ENCODE measurements around the gene SLC44A1.

Gene SLC44A1

GRCh38 chr9:105291938-105292337 is 47.5 kb downstream of the SLC44A1 start:
- H3K9me3 ChIP-seq (ENCODE audit: low read length), result no peaks in the 10 kb centered on the region
- no peaks in the 10 kb centered on the region for H3K9me2 ChIP-seq (ENCODE audit: low read depth, low read length)
- H3K36me3 ChIP-seq (ENCODE audit: insufficient read depth, low read length), result no peaks in the 10 kb centered on the region
- no peak overlapping the region for H2AFZ ChIP-seq (ENCODE audit: low read length)
- no peaks in the 10 kb centered on the region for H3K27me3 ChIP-seq (ENCODE audit: insufficient read depth, low read length)
- no peak overlapping the region for H3K27ac ChIP-seq (ENCODE audit: low read depth, low read length, poor library complexity, severe bottlenecking)
- H3K9ac ChIP-seq (ENCODE audit: low read length), result no peak overlapping the region
- peaks cover 23% of the 10 kb centered on the region for H3K4me1 ChIP-seq (ENCODE audit: insufficient read depth, low read length, severe bottlenecking)
- peaks cover 86% of the 10 kb centered on the region for H3K79me2 ChIP-seq (ENCODE audit: insufficient read depth, low read length)
- TF ChIP-seq CTCF (IDR thresholded peaks at IDR 0.05; ENCODE audit: low read length) (no peak), EZH2 (IDR thresholded peaks at IDR 0.05; ENCODE audit: borderline replicate concordance, low read length) (no peak)
- no peaks in the 10 kb centered on the region; the same call in 1 of the 2 replicates for H3F3A ChIP-seq (ENCODE audit: insufficient read depth, low read length)
- H3K4me2 ChIP-seq (ENCODE audit: low read length), result no peak overlapping the region
- no peaks in the 10 kb centered on the region for H4K20me1 ChIP-seq (ENCODE audit: insufficient read depth, low read length)
- no peak overlapping the region for H3K4me3 ChIP-seq (ENCODE audit: low read depth, low read length, poor library complexity, severe bottlenecking)

DNA sequence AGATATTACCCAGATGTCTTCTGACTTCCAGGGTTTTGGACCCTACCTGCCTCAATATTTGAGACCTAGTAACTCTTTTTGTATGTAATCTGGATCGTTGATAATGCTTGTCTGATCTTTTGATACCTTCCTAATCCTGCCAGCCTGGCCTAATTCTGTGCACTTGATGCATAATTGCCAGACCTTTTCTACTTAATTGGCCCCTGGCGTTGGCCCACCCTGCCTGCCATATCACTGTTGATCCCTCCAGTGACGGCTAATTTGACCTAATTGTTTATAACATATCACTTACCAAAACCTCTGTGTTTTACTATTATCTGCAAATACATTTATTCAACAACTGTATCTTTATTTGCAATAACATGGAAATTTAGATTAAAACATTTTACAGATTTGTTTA is 49.0 kb downstream of the SLC44A1 start:
- no peaks in the 10 kb centered on the region for H4K20me1 ChIP-seq (ENCODE audit: insufficient read depth, low read length)
- no peaks in the 10 kb centered on the region for H3K9me3 ChIP-seq (ENCODE audit: low read length)
- H3K79me2 ChIP-seq (ENCODE audit: insufficient read depth, low read length), result peaks cover 75% of the 10 kb centered on the region
- no peak overlapping the region for H3K27ac ChIP-seq (ENCODE audit: low read depth, low read length, poor library complexity, severe bottlenecking)
- no peak overlapping the region for H3K4me3 ChIP-seq (ENCODE audit: low read depth, low read length, poor library complexity, severe bottlenecking)
- no peak overlapping the region for H3K9ac ChIP-seq (ENCODE audit: low read length)
- H3K4me1 ChIP-seq (ENCODE audit: insufficient read depth, low read length, severe bottlenecking), result peaks cover 23% of the 10 kb centered on the region
- H3K4me2 ChIP-seq (ENCODE audit: low read length), result no peak overlapping the region
- H3K27me3 ChIP-seq (ENCODE audit: insufficient read depth, low read length), result no peaks in the 10 kb centered on the region
- TF ChIP-seq CTCF (IDR thresholded peaks at IDR 0.05; ENCODE audit: low read length) (no peak), EZH2 (IDR thresholded peaks at IDR 0.05; ENCODE audit: borderline replicate concordance, low read length) (no peak)
- no peaks in the 10 kb centered on the region; the same call in 1 of the 2 replicates for H3K36me3 ChIP-seq (ENCODE audit: insufficient read depth, low read length)
- H3F3A ChIP-seq (ENCODE audit: insufficient read depth, low read length), result no peaks in the 10 kb centered on the region; the same call in 1 of the 2 replicates
- no peak overlapping the region for H2AFZ ChIP-seq (ENCODE audit: low read length)
- no peaks in the 10 kb centered on the region for H3K9me2 ChIP-seq (ENCODE audit: low read depth, low read length)

DNA sequence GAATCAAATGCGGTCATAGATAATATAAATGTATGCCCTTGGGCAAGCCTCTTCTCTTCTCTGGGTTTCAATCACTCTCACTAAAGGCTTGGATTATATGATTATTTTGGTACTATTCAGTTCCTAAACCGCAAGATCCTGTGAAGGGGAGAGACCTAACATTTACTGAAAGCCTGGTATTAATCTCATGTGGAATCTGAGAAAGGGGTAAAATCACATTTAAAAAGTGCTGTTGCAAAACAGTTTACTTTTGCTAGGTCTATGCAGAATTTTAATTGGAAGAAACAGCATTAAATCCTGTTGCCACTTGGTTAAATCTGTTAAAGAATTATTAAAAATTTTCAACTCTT is 50.7 kb downstream of the SLC44A1 start:
- Histone ChIP-seq H3K4me1 (ENCODE audit: insufficient read depth, low read length, severe bottlenecking) (peaks cover 23% of the 10 kb centered on the region), H3K9ac (ENCODE audit: low read length) (no peak overlapping the region), H3K79me2 (ENCODE audit: insufficient read depth, low read length) (peaks cover 61% of the 10 kb centered on the region), H3K4me3 (ENCODE audit: low read depth, low read length, poor library complexity, severe bottlenecking) (no peak overlapping the region), H3K36me3 (ENCODE audit: insufficient read depth, low read length) (peaks cover 18% of the 10 kb centered on the region), H3K9me3 (ENCODE audit: low read length) (no peaks in the 10 kb centered on the region), H3K9me2 (ENCODE audit: low read depth, low read length) (no peaks in the 10 kb centered on the region), H2AFZ (ENCODE audit: low read length) (no peak overlapping the region), H3K27ac (ENCODE audit: low read depth, low read length, poor library complexity, severe bottlenecking) (no peak overlapping the region), H4K20me1 (ENCODE audit: insufficient read depth, low read length) (no peaks in the 10 kb centered on the region), H3K4me2 (ENCODE audit: low read length) (no peak overlapping the region), H3F3A (ENCODE audit: insufficient read depth, low read length) (no peaks in the 10 kb centered on the region; the same call in 1 of the 2 replicates), H3K27me3 (ENCODE audit: insufficient read depth, low read length) (no peaks in the 10 kb centered on the region)
- TF ChIP-seq EZH2 (IDR thresholded peaks at IDR 0.05; ENCODE audit: borderline replicate concordance, low read length) (no peak), CTCF (IDR thresholded peaks at IDR 0.05; ENCODE audit: low read length) (no peak)

Measured in OCI-LY1 (cell line).